ENCODE measurements around the gene RAPGEF1. TPM values are rescaled to one million over a fixed set of nuclear protein-coding genes. Genes with fewer than 3 reads are reported as not detected.

Gene RAPGEF1
- total RNA-seq, 2 experiments from 2014 or later: 118 to 243 TPM

GRCh38 chr9:131676431-131676972 lies 63.4 kb downstream of the RAPGEF1 start:
- BruUV-seq (replicated peaks): TSS peak; percentile 82
- Histone ChIP-seq H3K9me3 (ENCODE audit: low read length) (no peaks in the 10 kb centered on the region), H2AFZ (ENCODE audit: low read length) (no peak overlapping the region), H3K27ac (ENCODE audit: low read depth, low read length, poor library complexity, severe bottlenecking) (peak overlapping the region; percentile 98), H3K79me2 (ENCODE audit: insufficient read depth, low read depth, low read length) (peaks cover 96% of the 10 kb centered on the region), H3K36me3 (ENCODE audit: insufficient read depth, low read length) (peaks cover 61% of the 10 kb centered on the region), H3K4me1 (ENCODE audit: insufficient read depth, low read length, poor library complexity, severe bottlenecking) (peaks cover 69% of the 10 kb centered on the region), H3K4me3 (ENCODE audit: low read depth, low read length, poor library complexity, severe bottlenecking) (peak overlapping the region; percentile 76), H4K20me1 (ENCODE audit: insufficient read depth, low read length) (peaks cover 11% of the 10 kb centered on the region; the same call in 1 of the 2 replicates), H3K4me2 (ENCODE audit: low read length) (peak overlapping the region; percentile 100), H3K9me2 (ENCODE audit: insufficient read depth, low read length) (no peaks in the 10 kb centered on the region)
- CTCF ChIA-PET (ENCODE audit: unreplicated experiment): interaction anchor here (1.0 to 2.6 kb wide), 3 partner anchors 49 to 75 kb away, joined by 3 to 11 read pairs (median 4); no protein-coding TSS in a partner anchor
- POLR2A ChIA-PET: interaction anchor here (0.6 to 13.0 kb wide), 15 partner anchors 11 to 706 kb away, joined by 3 to 347 read pairs (median 8); no protein-coding TSS in a partner anchor
- peak; percentile 87 for DNase-seq (ENCODE audit: low spot score)
- TF ChIP-seq CTCF (conservative IDR thresholded peaks at IDR 0.05; ENCODE audit: low read length): no peak
- TF ChIP-seq EZH2phosphoT487 (IDR thresholded peaks at IDR 0.05; ENCODE audit: borderline replicate concordance, low read depth, low read length): no peak
- intact Hi-C loops (cut with micrococcal nuclease; ENCODE audit: unreplicated experiment): loop anchor here (1.0 to 10.0 kb wide), 5 partner anchors 53 to 424 kb away; partner anchors contain the start of genes FAM78A and PRRC2B

GRCh38 chr9:131675437-131676022 lies 64.3 kb downstream of the RAPGEF1 start:
- intact Hi-C loops (cut with micrococcal nuclease; ENCODE audit: unreplicated experiment): loop anchor here (1.0 to 10.0 kb wide), 5 partner anchors 54 to 423 kb away; partner anchors contain the start of genes FAM78A and PRRC2B
- TF ChIP-seq CTCF (conservative IDR thresholded peaks at IDR 0.05; ENCODE audit: low read length): no peak
- no peak for TF ChIP-seq EZH2phosphoT487 (IDR thresholded peaks at IDR 0.05; ENCODE audit: borderline replicate concordance, low read depth, low read length)

More at GRCh38 chr9:131675437-131676022, 64.3 kb downstream of the RAPGEF1 start:
- Histone ChIP-seq H4K20me1 (ENCODE audit: insufficient read depth, low read length) (peaks cover 18% of the 10 kb centered on the region; the same call in 1 of the 2 replicates), H3K4me3 (ENCODE audit: low read depth, low read length, poor library complexity, severe bottlenecking) (peak overlapping the region; percentile 76), H3K9me2 (ENCODE audit: insufficient read depth, low read length) (no peaks in the 10 kb centered on the region), H3K36me3 (ENCODE audit: insufficient read depth, low read length) (peaks cover 61% of the 10 kb centered on the region), H3K4me2 (ENCODE audit: low read length) (peak overlapping the region; percentile 100), H3K4me1 (ENCODE audit: insufficient read depth, low read length, poor library complexity, severe bottlenecking) (peaks cover 73% of the 10 kb centered on the region), H3K79me2 (ENCODE audit: insufficient read depth, low read depth, low read length) (peaks cover 96% of the 10 kb centered on the region), H3K9me3 (ENCODE audit: low read length) (no peaks in the 10 kb centered on the region), H2AFZ (ENCODE audit: low read length) (no peak overlapping the region), H3K27ac (ENCODE audit: low read depth, low read length, poor library complexity, severe bottlenecking) (peak overlapping the region; percentile 98)
- no peak for DNase-seq (ENCODE audit: low spot score)
- ChIA-PET CTCF (ENCODE audit: unreplicated experiment) (interaction anchor here (1.4 kb wide), 1 partner anchor 52 kb away, joined by 3 read pairs; no protein-coding TSS in a partner anchor), POLR2A (interaction anchor here (0.7 to 13.0 kb wide), 9 partner anchors 10 to 76 kb away, joined by 3 to 347 read pairs (median 15); no protein-coding TSS in a partner anchor)
- TSS peak; percentile 49 for BruUV-seq (replicated peaks)
